ENCODE measurements around the gene CSF1R. TPM values are rescaled to one million over a fixed set of nuclear protein-coding genes. Genes with fewer than 3 reads are reported as not detected.

The CSF1R gene
- total and polyA plus RNA-seq, 4 donors: 5.4 to 46.2 (median 22.1) TPM

DNA sequence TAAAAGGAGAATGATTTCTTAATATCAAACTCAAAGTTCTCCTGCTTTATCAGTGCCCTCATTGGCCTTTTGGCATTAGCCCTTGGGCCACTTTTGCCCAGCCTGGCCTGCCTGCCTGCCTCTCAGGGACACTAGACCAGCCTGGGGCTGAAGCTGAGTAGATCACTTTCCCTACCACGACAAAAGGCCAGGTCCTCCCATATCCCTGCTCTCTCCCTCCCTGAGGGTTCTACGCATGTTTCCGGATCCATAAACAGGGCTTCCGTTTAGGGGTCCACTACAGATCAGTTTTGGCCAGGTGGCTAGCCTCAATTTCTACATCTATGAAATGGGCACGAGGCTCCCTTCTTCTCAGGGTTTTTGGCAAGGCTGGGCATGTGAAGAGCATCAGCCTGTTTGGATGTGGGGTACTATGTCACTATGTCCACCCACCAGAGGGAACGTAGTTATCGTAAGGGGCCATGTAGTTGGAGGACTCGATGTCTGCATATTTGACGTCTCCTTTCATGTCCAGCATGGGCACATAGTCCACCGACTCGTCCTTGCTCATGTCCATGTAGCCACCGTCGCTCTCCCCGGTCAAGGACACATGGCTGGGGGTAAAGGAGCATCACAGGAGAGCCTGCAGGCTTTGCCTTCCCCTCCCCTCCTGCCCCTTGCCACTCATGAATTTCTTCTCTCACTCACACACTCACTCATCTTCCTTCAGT is 35.2 kb upstream of the CSF1R start:
- no peak overlapping the region for H3K27ac ChIP-seq (ENCODE audit: low read depth in 1 of 2, low read length in 2 of 2)
- TF ChIP-seq, protein P1, sequence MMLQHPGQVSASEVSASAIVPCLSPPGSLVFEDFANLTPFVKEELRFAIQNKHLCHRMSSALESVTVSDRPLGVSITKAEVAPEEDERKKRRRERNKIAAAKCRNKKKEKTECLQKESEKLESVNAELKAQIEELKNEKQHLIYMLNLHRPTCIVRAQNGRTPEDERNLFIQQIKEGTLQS (IDR thresholded peaks at IDR 0.05): no peak
- TF ChIP-seq, protein P2, sequence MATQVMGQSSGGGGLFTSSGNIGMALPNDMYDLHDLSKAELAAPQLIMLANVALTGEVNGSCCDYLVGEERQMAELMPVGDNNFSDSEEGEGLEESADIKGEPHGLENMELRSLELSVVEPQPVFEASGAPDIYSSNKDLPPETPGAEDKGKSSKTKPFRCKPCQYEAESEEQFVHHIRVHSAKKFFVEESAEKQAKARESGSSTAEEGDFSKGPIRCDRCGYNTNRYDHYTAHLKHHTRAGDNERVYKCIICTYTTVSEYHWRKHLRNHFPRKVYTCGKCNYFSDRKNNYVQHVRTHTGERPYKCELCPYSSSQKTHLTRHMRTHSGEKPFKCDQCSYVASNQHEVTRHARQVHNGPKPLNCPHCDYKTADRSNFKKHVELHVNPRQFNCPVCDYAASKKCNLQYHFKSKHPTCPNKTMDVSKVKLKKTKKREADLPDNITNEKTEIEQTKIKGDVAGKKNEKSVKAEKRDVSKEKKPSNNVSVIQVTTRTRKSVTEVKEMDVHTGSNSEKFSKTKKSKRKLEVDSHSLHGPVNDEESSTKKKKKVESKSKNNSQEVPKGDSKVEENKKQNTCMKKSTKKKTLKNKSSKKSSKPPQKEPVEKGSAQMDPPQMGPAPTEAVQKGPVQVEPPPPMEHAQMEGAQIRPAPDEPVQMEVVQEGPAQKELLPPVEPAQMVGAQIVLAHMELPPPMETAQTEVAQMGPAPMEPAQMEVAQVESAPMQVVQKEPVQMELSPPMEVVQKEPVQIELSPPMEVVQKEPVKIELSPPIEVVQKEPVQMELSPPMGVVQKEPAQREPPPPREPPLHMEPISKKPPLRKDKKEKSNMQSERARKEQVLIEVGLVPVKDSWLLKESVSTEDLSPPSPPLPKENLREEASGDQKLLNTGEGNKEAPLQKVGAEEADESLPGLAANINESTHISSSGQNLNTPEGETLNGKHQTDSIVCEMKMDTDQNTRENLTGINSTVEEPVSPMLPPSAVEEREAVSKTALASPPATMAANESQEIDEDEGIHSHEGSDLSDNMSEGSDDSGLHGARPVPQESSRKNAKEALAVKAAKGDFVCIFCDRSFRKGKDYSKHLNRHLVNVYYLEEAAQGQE (IDR thresholded peaks at IDR 0.05): no peak
- TF ChIP-seq, protein P3, sequence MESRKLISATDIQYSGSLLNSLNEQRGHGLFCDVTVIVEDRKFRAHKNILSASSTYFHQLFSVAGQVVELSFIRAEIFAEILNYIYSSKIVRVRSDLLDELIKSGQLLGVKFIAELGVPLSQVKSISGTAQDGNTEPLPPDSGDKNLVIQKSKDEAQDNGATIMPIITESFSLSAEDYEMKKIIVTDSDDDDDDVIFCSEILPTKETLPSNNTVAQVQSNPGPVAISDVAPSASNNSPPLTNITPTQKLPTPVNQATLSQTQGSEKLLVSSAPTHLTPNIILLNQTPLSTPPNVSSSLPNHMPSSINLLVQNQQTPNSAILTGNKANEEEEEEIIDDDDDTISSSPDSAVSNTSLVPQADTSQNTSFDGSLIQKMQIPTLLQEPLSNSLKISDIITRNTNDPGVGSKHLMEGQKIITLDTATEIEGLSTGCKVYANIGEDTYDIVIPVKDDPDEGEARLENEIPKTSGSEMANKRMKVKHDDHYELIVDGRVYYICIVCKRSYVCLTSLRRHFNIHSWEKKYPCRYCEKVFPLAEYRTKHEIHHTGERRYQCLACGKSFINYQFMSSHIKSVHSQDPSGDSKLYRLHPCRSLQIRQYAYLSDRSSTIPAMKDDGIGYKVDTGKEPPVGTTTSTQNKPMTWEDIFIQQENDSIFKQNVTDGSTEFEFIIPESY (IDR thresholded peaks at IDR 0.05): no peak
- TF ChIP-seq HNF4G (IDR thresholded peaks at IDR 0.05): no peak
- no peak for TF ChIP-seq YY1 (IDR thresholded peaks at IDR 0.05)
- no peak for TF ChIP-seq GABPA (IDR thresholded peaks at IDR 0.05 in 1 of 2, conservative IDR thresholded peaks at IDR 0.05 in 1 of 2)
- no peak for TF ChIP-seq FOXA1 (IDR thresholded peaks at IDR 0.05)
- TF ChIP-seq, protein P4, sequence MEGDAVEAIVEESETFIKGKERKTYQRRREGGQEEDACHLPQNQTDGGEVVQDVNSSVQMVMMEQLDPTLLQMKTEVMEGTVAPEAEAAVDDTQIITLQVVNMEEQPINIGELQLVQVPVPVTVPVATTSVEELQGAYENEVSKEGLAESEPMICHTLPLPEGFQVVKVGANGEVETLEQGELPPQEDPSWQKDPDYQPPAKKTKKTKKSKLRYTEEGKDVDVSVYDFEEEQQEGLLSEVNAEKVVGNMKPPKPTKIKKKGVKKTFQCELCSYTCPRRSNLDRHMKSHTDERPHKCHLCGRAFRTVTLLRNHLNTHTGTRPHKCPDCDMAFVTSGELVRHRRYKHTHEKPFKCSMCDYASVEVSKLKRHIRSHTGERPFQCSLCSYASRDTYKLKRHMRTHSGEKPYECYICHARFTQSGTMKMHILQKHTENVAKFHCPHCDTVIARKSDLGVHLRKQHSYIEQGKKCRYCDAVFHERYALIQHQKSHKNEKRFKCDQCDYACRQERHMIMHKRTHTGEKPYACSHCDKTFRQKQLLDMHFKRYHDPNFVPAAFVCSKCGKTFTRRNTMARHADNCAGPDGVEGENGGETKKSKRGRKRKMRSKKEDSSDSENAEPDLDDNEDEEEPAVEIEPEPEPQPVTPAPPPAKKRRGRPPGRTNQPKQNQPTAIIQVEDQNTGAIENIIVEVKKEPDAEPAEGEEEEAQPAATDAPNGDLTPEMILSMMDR (IDR thresholded peaks at IDR 0.05; ENCODE audit: low read depth, low read length, missing input control): no peak
- TF ChIP-seq TAF1 (conservative IDR thresholded peaks at IDR 0.05): no peak
- no peak for TF ChIP-seq RXRA (IDR thresholded peaks at IDR 0.05)
- no peak for TF ChIP-seq RAD21 (IDR thresholded peaks at IDR 0.05)
- no peak for TF ChIP-seq SP1 (IDR thresholded peaks at IDR 0.05)
- TF ChIP-seq, protein P5, sequence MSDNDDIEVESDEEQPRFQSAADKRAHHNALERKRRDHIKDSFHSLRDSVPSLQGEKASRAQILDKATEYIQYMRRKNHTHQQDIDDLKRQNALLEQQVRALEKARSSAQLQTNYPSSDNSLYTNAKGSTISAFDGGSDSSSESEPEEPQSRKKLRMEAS (IDR thresholded peaks at IDR 0.05): no peak
- no peak for TF ChIP-seq NR2F2 (IDR thresholded peaks at IDR 0.05)
- TF ChIP-seq EGR1 (IDR thresholded peaks at IDR 0.05; ENCODE audit: low read depth in 2 of 2): no peak
- TF ChIP-seq HNF4A (conservative IDR thresholded peaks at IDR 0.05): no peak
- TF ChIP-seq JUND (IDR thresholded peaks at IDR 0.05): no peak
- no peak for TF ChIP-seq FOXA2 (IDR thresholded peaks at IDR 0.05)
- H3K4me1 ChIP-seq (ENCODE audit: control insufficient read depth in 4 of 4, insufficient read depth in 4 of 4, low read length in 3 of 4): peaks cover 0 to 2% (median 0%) of the 10 kb centered on the region in 4 donors
- WGBS: 95% methylated on average over 14 of the region's 14 CpGs
- no peak overlapping the region for H3K4me3 ChIP-seq (ENCODE audit: low read depth in 1 of 3, low read length in 3 of 3)
- H3K9ac ChIP-seq (ENCODE audit: low read depth in 1 of 2, low read length in 2 of 2): no peak overlapping the region
- H3K36me3 ChIP-seq (ENCODE audit: control insufficient read depth in 4 of 4, insufficient read depth in 3 of 4, low read depth in 1 of 4, low read length in 3 of 4): peaks cover 0 to 23% (median 2%) of the 10 kb centered on the region in 4 donors
- no peaks in the 10 kb centered on the region for H3K9me3 ChIP-seq (ENCODE audit: control insufficient read depth in 4 of 4, low read length in 3 of 4)
- H3K27me3 ChIP-seq (ENCODE audit: control insufficient read depth in 4 of 4, insufficient read depth in 4 of 4, low read length in 3 of 4): no peaks in the 10 kb centered on the region
- no peak for DNase-seq (ENCODE audit: low spot score)
